ENCODE data around the gene TPCN1.

Gene TPCN1

GRCh38 chr12:113290506-113290905, 69.2 kb downstream of the TPCN1 start:
- no peak for FAIRE-seq

DNA sequence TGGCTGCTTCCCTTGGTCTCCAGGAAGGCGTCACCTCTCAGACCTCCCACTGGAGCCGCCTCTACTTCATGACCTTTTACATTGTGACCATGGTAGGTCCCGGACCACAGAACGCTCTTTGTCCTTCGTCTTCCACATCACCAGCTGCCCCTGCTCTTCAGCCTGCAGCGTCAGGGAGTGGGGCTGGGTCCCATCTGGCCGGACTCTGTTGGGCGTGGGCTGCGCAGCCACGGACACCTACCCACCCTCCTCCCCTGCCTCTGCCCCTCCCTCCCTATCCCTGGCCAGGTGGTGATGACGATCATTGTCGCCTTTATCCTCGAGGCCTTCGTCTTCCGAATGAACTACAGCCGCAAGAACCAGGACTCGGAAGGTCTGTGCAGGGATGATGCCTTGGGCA, 70.3 kb downstream of the TPCN1 start:
- FAIRE-seq: no peak

DNA sequence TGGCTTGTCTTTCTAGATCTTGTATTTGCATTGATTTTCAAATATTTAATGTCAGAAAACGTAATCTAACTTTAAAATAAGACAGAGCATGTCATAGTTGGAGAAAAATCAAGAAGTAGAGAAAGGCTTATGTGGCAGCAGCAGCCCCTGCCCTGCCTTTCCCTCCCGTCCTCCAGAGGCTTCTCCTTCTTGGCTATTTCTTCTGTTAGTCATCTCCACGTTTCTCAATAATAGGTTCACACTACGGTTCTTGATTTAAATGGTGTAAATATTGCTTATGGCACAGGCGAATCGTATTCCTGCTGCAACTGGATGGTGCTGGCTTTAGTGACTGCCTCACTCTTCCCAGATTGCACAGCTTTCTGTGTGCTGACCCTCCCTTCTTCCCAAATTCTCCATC, 70.8 kb downstream of the TPCN1 start:
- no peak for FAIRE-seq

DNA sequence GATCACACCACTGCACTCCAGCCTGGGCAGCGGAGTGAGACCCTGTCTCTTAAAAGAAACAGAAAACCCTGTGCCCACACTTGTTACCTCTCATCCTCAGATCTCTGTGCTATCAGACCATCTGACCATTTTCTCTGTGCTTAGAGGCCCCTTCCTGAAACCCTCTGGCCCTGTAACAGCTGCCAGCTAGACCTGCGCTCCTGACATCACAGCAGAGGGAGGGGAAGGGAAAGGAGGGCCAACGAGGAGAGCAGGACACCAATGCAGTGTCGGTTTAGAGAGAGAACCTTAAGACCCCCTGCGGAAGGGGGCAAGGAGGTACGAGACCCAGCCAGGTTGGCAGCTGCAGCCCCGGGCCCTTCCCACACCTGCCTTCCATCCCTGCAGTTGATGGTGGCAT, 71.3 kb downstream of the TPCN1 start:
- no peak for FAIRE-seq

- FAIRE-seq: no peak
Observed at GRCh38 chr12:113293100-113293499, 71.8 kb downstream of the TPCN1 start.

GRCh38 chr12:113295886-113296556, 74.8 kb downstream of the TPCN1 start:
- no peak for FAIRE-seq

GRCh38 chr12:113296557-113297213, 75.4 kb downstream of the TPCN1 start:
- no peak for FAIRE-seq

DNA sequence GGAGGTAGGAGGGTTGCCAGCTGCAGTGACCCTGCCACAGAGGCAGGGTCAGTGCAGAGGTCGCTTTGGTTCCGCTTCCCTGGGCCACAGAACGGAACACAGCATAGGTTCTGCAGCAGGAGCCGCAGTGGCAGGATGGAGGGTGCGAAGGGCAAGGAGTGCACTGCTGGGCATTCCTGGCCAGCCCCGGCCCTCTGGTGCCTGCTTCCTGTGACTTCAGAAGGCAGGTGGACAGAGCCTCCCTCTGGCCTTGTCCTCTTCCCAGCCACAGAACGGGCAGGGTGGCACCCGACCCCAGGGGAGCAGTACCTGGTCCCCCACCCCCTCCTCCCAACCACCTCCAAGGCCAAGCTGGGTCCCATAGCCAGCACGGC, 75.9 kb downstream of the TPCN1 start:
- no peak for FAIRE-seq

DNA sequence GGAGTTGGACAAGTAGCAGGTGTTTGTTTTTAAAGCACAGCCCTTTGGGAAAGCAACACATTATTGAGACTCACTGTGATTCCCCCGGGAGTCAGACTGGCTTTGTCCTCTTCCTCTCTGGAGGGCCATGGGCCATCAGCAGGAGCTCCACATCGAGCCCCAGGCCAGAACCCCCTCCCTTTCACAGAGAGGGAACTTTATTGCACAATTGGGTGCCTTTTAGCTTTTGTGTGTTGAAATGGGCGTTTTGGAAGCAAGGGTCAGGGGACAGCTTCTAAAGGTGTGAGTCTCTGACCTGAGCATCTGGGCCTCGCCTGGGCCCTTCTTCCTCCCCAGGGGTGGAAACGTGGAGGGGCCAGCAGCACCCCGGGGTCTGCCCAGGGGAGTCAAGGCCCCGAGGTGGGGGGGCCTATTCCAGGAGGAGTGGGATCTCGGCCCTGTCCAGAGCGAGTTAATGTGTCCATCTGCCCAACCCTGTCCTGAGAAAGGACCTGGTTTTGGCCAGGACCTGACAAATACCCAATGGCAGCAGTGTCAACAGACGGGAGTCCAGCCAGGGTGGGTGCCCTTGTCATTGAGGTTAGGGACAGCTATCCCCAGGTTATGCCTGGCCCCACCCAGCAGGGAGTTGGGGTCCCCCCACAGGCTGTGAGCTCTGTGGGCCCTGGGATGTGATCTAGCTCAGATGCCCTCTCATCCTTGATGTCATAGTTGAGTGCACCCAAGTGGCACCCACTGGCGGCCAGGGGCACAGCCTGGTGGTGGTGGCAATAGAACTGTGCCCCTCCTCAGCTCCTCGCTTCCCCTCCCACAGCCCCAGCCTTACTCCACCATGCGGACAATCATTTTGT, 76.6 kb downstream of the TPCN1 start:
- no peak for FAIRE-seq

DNA sequence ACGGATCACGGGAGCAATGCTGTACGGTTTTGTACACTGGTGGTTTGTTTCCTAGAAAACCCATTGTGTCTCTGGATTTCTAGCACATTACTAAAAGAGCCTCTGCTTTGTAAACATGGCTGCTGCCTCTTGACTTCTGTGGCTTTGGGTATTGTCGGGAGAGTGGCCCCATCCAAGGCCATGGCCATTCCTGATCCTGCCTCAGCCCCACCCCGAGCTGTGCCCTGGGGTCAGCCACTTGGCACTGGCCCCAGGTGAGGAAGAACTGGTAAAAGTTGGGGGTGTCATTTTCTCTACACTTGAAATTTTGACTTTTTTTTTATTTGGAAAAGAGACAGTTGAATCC, 77.2 kb downstream of the TPCN1 start:
- FAIRE-seq: no peak

DNA sequence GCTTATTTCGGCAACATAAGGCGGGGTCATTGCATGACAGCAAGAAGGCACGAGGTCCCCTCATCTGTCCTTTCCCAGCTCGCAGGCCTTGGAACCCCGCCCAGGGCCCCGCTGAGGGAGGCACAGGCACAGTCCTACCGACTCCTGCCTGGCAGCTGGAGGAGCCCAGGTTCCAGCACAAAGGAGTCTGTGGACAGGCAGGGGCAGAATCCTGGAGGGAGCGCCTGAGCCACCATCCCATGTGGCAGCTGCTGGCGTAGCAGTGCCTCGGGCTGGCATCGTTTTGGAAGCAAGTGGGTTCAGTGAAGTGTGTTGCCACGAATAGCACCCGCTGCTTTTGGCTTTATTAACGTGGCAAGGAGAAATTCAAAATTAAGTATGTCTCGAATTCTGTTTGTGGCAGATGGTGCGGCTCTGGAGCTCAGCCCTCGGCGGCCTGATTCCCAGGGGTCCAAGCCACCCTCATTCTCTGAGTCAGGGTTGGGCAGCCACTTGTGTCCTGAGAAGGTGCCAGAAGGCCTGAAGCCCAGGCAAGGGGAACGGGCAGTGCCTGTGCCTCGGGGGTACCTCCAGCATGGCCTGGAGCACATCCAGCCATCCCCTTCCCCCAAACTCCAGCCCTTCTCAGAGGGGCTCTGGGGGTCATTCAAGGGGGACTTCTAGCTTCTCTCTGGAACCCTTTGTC, 77.7 kb downstream of the TPCN1 start:
- no peak for FAIRE-seq

- no peak for FAIRE-seq
Observed at GRCh38 chr12:113299619-113300237, 78.5 kb downstream of the TPCN1 start.

- no peak for FAIRE-seq
Observed at GRCh38 chr12:113301811-113302210, 80.5 kb downstream of the TPCN1 start.

GRCh38 chr12:113302466-113302865, 81.2 kb downstream of the TPCN1 start:
- no peak for FAIRE-seq

GRCh38 chr12:113302886-113303640, 81.8 kb downstream of the TPCN1 start:
- FAIRE-seq: no peak

- FAIRE-seq: no peak
Observed at GRCh38 chr12:113305281-113305856, 84.1 kb downstream of the TPCN1 start.

DNA sequence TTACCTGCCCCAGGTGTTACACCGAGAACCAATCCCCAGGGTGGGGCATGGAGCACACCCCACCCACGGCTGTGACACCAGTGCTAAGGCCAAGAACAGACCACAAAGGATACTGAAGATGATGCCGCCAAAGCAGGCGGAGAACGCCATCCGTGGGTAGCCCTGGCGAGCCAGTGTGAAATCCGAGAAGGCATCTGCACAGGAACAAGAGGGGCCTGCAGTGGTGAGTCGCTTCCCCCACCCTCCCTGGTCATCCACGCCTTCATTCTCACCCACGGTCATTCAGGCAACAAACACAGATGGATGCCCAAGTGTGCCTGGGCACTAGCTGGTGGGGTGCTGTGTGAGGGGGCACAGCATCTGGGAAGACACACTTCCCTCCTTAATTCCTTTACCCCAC, 85.1 kb downstream of the TPCN1 start:
- FAIRE-seq: no peak

DNA sequence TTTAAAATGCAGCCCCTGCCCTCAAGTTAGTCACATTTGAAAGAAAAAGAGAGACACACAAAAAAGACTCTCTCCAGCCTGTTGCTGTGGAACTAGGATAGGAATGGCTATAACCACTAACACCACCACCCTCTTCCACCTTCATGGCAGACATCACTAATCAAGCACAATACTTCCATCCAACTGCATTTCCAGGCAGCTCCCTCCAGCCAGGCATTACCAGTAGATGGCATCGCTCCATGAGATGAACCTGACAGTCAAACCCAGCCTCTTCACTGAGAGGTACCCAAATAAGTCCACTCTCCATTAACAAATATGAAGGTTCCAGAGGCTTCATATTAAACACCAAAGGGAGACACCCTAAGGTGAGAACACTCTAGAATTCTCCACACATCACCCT, 89.2 kb downstream of the TPCN1 start:
- no peak for FAIRE-seq

- FAIRE-seq: no peak
Observed at GRCh38 chr12:113314121-113314529, 92.9 kb downstream of the TPCN1 start.

DNA sequence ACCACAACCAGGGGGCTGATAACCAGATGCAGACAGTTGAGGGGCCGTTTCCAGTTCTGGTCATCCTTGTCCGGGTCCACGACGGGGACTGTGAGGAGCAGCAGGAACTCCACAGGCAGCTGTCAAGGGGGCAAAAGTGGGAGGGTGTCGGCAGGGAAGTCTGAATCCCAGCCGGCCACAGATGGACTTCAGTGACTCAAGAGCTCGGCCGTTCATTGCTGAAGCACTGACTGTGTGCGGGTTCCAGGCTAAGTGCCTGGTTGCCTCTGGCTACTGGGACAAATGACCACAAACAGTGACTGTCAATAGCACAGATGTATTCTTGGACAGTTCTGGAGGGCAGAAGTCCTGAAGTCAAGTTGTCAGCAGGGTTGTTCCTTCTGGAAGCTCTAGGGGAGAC, 94.1 kb downstream of the TPCN1 start:
- FAIRE-seq: no peak

DNA sequence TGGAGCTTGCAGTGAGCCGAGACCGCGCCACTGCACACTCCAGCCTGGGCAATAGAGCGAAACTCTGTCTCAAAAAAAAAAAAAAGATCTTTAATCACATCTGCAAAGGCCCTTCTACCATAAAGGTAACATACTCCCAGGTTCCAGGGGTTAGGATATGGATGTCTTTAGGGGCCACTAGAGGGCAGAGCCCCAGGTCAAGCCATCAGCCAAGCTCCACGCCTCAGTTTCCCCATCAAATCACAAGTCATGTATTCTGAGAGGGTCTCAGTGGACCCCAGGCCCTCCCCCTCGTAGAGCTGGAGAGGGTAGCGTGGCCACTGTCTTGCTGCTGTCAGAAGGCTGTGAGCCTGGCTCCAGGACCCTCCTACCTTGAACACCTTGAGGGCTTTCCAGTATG, 94.9 kb downstream of the TPCN1 start:
- FAIRE-seq: no peak

DNA sequence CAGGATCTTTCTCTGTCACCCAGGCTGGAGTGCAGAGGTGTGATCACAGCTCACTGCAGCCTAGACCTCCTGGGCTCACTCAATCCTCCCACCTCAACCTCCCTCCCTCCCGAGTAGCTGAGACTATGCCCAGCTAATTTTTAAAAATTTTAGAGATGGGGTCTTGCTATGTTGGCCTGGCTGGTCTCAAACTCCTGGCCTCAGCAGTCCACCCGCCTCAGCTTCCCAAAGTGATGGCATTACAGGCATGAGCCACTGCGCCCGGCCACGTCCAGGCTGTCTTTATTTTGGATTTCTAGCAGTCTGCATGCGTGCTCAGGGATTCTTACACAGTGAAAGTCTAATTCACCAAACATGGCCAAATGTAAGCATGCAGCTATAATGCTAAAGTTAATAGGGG, 95.9 kb downstream of the TPCN1 start:
- FAIRE-seq: no peak

Data from TTC549 (cell line).